ENCODE measurements around the gene FAM20C.

FAM20C gene

GRCh38 chr7:276230-276835, 84.0 kb downstream of the FAM20C start:
- TF ChIP-seq, protein P1, sequence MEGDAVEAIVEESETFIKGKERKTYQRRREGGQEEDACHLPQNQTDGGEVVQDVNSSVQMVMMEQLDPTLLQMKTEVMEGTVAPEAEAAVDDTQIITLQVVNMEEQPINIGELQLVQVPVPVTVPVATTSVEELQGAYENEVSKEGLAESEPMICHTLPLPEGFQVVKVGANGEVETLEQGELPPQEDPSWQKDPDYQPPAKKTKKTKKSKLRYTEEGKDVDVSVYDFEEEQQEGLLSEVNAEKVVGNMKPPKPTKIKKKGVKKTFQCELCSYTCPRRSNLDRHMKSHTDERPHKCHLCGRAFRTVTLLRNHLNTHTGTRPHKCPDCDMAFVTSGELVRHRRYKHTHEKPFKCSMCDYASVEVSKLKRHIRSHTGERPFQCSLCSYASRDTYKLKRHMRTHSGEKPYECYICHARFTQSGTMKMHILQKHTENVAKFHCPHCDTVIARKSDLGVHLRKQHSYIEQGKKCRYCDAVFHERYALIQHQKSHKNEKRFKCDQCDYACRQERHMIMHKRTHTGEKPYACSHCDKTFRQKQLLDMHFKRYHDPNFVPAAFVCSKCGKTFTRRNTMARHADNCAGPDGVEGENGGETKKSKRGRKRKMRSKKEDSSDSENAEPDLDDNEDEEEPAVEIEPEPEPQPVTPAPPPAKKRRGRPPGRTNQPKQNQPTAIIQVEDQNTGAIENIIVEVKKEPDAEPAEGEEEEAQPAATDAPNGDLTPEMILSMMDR (conservative IDR thresholded peaks at IDR 0.05; ENCODE audit: low read length) = no peak
- no peak overlapping the region for H3K4me3 ChIP-seq (ENCODE audit: low read length)
- DNase-seq (ENCODE audit: low read depth) = no peak

- no peak overlapping the region for H3K4me3 ChIP-seq (ENCODE audit: low read length)
- DNase-seq (ENCODE audit: low read depth) = no peak
- TF ChIP-seq, protein P1 (conservative IDR thresholded peaks at IDR 0.05; ENCODE audit: low read length) = no peak
Measured at GRCh38 chr7:277228-277627, 84.9 kb downstream of the FAM20C start.

DNA sequence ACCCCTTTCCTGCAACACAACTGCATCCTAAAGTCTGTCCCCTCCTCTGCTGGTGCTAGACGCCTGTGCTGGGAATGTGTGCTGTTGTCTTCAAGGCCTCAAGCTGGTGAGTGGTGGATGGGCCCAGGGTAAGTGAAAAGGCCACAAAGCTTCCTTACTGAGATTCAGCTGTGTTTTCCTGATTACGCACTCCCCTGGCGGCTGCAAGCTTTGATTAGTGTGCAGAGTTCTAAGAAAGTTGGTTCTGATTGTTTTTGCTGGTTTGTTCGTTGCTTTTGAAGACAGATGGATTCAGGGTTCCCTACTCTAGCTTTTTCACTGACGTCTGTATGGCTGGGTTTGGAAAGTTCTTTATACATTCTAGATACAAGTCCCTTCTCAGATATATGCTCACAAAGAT, 85.7 kb downstream of the FAM20C start:
- H3K4me3 ChIP-seq (ENCODE audit: low read length) = no peak overlapping the region
- TF ChIP-seq, protein P1 (conservative IDR thresholded peaks at IDR 0.05; ENCODE audit: low read length) = no peak
- no peak for DNase-seq (ENCODE audit: low read depth)

- TF ChIP-seq, protein P1 (conservative IDR thresholded peaks at IDR 0.05; ENCODE audit: low read length) = no peak
- no peak for DNase-seq (ENCODE audit: low read depth)
- no peak overlapping the region for H3K4me3 ChIP-seq (ENCODE audit: low read length)
Measured at GRCh38 chr7:279821-280220, 87.5 kb downstream of the FAM20C start.

DNA sequence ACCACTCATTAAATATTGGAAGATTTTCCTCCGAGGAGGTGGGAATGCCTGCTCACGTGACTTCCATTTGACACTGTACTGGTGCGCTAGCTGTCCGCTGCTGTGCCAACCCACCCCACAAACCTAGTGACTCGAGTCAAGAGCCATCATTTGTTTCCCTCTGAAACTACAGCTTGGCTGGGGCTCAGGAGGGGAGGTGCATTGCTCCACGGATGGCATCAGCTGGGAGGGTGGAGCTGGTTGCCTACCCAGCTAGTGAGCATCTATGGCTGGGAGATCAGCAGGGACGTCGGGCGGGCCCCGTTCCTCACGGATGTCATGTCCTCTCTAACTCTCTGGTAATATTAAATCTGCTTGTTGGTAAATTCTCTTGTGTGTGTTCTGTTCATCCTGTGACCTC, 88.1 kb downstream of the FAM20C start:
- no peak overlapping the region for H3K4me3 ChIP-seq (ENCODE audit: low read length)
- DNase-seq (ENCODE audit: low read depth) = no peak
- TF ChIP-seq, protein P1 (conservative IDR thresholded peaks at IDR 0.05; ENCODE audit: low read length) = no peak

GRCh38 chr7:281637-282036, 89.3 kb downstream of the FAM20C start:
- H3K4me3 ChIP-seq (ENCODE audit: low read length) = no peak overlapping the region
- no peak for DNase-seq (ENCODE audit: low read depth)
- TF ChIP-seq, protein P1 (conservative IDR thresholded peaks at IDR 0.05; ENCODE audit: low read length) = no peak

DNA sequence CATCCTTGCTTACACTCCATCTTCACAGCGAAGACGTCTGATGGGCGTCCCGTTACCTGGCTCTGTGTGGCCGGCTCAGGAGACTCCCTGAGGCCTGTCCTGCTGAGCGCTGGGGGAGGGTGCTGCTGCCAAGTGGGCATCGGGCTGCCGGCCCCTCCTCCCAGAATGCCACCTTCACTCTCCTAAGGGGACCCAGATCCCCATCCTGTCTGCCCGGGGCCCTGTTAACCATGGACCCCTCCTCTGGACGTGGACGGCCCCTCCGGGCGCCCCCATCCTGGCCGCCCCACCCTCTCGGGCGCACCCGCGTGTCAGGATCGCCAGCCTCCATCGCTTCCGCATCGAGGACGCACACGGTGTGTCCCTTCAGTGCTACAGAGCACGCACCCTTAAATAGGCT, 90.2 kb downstream of the FAM20C start:
- no peak overlapping the region for H3K4me3 ChIP-seq (ENCODE audit: low read length)
- DNase-seq (ENCODE audit: low read depth) = no peak
- TF ChIP-seq, protein P1 (conservative IDR thresholded peaks at IDR 0.05; ENCODE audit: low read length) = no peak
